GM21381 (cell line): ENCODE data around the gene SYNPO2L.
"Not testable (repeated sequence)": the region's sequence is repeated elsewhere in the genome, so short reads cannot be mapped to it uniquely, and the experiment has no call there.

Experiments used
- ATAC-seq: cut with Tn5 transposase; IDR thresholded peaks from one replicate; pipeline ENCODE4 v1.9.1; 2021; ENCODE audit warnings: mild to moderate bottlenecking, moderate library complexity; ENCODE audit not compliant: unreplicated experiment

Gene SYNPO2L

GRCh38 chr10:73655990-73656298 lies at the start of gene SYNPO2L:
TSS of gene SYNPO2L (minus strand) at chr10:73656029. CDS start at chr10:73655922, 107 bp downstream.
- ATAC-seq = no peak

GRCh38 chr10:73703924-73704323 lies 48.1 kb upstream of the SYNPO2L start:
- ATAC-seq = not testable (repeated sequence)

- not testable (repeated sequence) for ATAC-seq
Measured at GRCh38 chr10:73698819-73699218, 43.0 kb upstream of the SYNPO2L start.

GRCh38 chr10:73697675-73698159 lies 41.9 kb upstream of the SYNPO2L start, which contains the start of gene AGAP5:
TSS of gene AGAP5 (minus strand) at chr10:73698109. CDS start at chr10:73697755, 354 bp downstream.
- ATAC-seq = not testable (repeated sequence)

- not testable (repeated sequence) for ATAC-seq
Measured at GRCh38 chr10:73695302-73695701, 39.5 kb upstream of the SYNPO2L start.

- ATAC-seq = not testable (repeated sequence)
Measured at GRCh38 chr10:73690755-73691154, 34.9 kb upstream of the SYNPO2L start.

- ATAC-seq = not testable (repeated sequence)
Measured at GRCh38 chr10:73689596-73689995, 33.8 kb upstream of the SYNPO2L start.

- ATAC-seq = not testable (repeated sequence)
Measured at GRCh38 chr10:73687641-73688040, 31.8 kb upstream of the SYNPO2L start.

- ATAC-seq = not testable (repeated sequence)
Measured at GRCh38 chr10:73674546-73674945, 18.7 kb upstream of the SYNPO2L start.

GRCh38 chr10:73668378-73668777 lies 12.5 kb upstream of the SYNPO2L start:
- ATAC-seq = not testable (repeated sequence)

GRCh38 chr10:73666153-73666809 lies 10.5 kb upstream of the SYNPO2L start:
- not testable (repeated sequence) for ATAC-seq

GRCh38 chr10:73665581-73665980 lies 9.8 kb upstream of the SYNPO2L start:
- ATAC-seq = not testable (repeated sequence)

GRCh38 chr10:73664156-73665040 lies 8.6 kb upstream of the SYNPO2L start:
- not testable (repeated sequence) for ATAC-seq

- not testable (repeated sequence) for ATAC-seq
Measured at GRCh38 chr10:73663621-73664020, 7.8 kb upstream of the SYNPO2L start.

GRCh38 chr10:73662705-73663104 lies 6.9 kb upstream of the SYNPO2L start:
- not testable (repeated sequence) for ATAC-seq

- no peak for ATAC-seq
Measured at GRCh38 chr10:73655257-73655989, 406 bp downstream of the SYNPO2L start.

GRCh38 chr10:73653701-73654100 lies 2.1 kb downstream of the SYNPO2L start:
- no peak for ATAC-seq

GRCh38 chr10:73653195-73653594 lies 2.6 kb downstream of the SYNPO2L start:
- ATAC-seq = no peak

GRCh38 chr10:73650537-73651331 lies 5.1 kb downstream of the SYNPO2L start:
- no peak for ATAC-seq

- ATAC-seq = no peak
Measured at GRCh38 chr10:73649876-73650536, 5.8 kb downstream of the SYNPO2L start.
